GM21528 (cell line): ENCODE results near the gene RBMS3.
"Not testable (repeated sequence)": the region's sequence is repeated elsewhere in the genome, so short reads cannot be mapped to it uniquely, and the experiment has no call there.

Experiments used
- ATAC-seq: cut with Tn5 transposase; IDR thresholded peaks from one replicate; pipeline ENCODE4 v1.9.1; 2021; ENCODE audit warnings: mild to moderate bottlenecking, moderate library complexity; ENCODE audit not compliant: unreplicated experiment, low FRiP score

RBMS3 gene

DNA sequence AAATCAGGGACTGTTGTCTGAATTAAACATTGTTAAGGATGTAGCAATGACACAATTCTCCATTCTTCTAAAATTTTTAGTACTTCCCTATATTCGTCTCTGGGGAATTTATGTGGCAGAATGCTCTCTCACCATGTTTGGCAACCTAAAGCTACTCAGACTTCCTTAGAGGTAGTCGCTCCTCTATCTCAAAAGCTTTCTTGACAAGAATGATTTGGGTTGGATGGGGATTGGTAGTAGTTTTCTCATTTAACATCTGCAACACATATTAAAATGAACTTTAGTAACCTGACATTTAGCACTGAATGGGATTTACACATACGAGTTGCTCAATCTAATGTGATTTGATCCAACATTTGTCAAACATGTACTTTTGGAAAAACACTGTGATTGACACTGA, 233.3 kb downstream of the RBMS3 start:
- no peak for ATAC-seq

GRCh38 chr3:29514912-29515311, 234.0 kb downstream of the RBMS3 start:
- ATAC-seq: no peak

DNA sequence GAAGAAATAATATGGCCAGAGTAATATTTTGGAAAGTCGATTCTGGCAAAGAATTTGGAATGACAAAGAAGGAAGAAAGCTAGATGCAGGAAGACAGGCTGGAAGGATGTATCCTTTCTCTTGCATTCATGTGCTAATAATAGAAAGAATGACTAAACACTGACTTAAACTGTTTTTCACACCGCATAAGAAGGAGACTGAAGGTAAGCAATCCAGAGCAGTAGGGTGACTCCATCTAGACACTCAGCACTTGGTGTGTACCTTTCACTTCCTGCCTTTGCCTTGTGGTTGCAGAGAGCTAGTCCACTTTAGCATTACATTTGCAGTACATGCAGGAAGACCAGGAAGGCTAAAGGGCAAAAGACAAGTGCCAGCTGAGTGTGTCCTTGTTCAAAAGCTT, 234.6 kb downstream of the RBMS3 start:
- ATAC-seq: no peak

DNA sequence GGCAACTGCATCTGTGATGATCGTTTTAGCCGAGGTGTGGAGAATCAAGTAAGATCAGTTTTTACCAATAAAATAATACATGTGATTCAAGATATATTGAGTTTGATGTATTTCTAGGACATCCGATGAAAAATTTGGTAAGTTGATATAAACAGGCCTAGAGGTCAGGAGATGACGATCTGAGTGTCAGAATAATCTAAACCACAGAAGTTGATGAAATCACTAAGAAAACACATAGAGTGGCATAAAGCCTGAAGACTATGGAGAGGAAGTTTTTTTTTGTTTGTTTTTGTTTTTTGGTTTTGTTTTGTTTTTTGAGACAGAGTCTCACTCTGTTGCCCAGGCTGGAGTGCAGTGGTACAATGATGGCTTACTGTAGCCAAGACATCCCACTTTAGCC, 235.3 kb downstream of the RBMS3 start:
- ATAC-seq: no peak

- no peak for ATAC-seq
Observed at GRCh38 chr3:29520764-29521163, 239.9 kb downstream of the RBMS3 start.

GRCh38 chr3:29521293-29521692, 240.4 kb downstream of the RBMS3 start:
- no peak for ATAC-seq

DNA sequence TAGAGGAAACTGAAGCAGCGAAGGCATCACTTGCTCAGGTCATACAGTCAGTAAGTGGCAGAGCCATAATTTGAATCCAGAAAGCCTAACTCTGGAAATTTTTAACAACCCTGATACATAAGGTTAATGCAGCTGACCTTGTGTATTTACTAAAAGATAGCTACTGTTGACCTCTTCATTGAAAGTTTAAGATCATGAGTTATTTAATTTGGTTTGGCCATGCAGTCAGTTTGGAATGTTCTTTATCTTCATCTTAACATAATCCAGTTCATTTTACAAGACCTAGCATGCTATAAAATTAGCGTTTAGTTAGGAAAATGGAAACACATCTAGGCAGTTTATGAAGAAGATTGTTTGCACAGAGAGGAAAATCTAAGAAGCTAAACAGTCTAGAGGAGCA, 240.9 kb downstream of the RBMS3 start:
- ATAC-seq: no peak

GRCh38 chr3:29524433-29524832, 243.6 kb downstream of the RBMS3 start:
- not testable (repeated sequence) for ATAC-seq

DNA sequence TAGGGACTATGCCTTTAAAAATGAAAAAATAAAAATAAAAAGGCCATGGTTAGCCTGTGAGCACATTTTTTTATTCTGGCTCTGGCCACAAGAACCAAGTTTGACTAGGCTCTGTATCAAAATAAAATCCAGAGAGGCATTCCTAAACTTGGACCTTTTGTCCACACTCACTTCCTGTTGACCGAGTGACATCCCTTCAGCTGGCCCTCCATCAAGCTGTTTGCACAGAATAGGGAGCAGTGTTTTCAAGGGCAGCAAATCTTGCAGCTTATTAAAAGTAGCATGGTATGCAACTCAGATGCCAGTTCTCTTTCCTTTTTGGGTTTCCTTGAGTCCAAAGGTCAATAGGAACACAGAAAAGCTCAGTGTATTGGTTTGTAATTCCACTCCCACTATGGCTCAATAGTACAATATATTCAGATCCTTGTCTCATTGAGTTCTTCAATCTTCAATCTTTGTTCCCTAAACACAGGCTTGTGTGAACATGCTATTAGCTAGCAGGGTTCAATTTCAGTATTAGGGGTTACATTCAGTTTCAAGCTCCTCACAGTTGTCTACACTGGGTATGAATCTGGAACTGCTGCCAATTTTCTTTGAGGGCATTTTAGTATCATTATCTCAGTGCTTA, 244.5 kb downstream of the RBMS3 start:
- ATAC-seq: no peak

DNA sequence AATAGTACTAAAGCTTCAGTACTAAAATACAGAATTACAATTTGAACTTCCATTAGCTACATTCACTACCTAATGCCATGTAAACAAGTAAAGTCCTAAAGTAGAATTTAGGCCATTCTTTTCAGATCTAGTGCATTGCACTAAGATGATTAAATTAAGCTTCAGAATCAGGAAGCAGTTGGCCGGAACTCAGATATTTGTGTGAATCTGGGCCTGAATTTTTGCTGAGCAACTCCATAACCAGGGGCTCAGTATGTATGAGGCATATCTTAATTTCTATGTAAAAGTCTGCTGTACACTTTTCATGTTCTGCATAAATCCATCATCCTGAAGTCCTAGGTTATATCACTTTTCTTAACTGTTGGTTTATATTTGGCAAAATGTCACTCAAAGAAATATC, 246.4 kb downstream of the RBMS3 start:
- ATAC-seq: no peak

DNA sequence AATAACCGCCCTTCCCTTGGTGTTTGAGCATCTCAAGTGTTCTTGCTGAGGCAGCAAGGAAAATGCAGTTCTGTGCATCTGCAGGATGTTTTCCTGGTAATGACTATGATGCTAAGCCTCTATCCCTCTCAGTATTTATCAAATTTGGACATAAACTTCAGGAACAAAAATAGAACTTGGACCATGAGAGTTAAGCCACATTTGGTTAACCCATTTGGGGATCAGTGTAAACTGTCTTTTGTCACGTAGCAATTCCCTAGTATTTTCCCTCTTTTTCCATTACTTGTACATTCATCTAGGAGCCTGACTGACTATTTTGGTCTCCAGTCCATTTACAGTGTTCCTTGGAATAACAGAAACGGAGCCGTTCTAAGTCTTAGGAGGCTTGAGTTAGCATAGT, 250.8 kb downstream of the RBMS3 start:
- ATAC-seq: no peak

DNA sequence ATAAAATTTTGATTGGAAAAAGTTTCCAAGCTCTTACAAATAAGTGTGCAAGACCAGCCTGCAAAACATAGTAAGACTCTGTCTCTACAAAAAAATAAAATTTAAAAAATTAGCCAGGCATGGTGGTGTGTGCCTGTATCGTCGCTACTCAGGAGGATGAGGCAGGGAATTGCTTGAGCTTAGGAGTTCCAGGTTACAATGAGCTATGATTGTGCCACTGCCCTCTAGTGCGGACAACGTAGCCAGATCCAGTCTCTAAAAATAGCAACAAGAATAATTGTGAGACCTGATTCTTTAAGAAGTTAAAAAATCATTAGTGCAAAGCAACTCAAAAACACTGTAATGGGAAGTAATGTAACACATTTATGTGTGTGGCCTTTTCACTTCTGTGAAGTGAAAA, 251.6 kb downstream of the RBMS3 start:
- no peak for ATAC-seq

- no peak for ATAC-seq
Observed at GRCh38 chr3:29534006-29534405, 253.1 kb downstream of the RBMS3 start.

- no peak for ATAC-seq
Observed at GRCh38 chr3:29536016-29536758, 255.3 kb downstream of the RBMS3 start.

DNA sequence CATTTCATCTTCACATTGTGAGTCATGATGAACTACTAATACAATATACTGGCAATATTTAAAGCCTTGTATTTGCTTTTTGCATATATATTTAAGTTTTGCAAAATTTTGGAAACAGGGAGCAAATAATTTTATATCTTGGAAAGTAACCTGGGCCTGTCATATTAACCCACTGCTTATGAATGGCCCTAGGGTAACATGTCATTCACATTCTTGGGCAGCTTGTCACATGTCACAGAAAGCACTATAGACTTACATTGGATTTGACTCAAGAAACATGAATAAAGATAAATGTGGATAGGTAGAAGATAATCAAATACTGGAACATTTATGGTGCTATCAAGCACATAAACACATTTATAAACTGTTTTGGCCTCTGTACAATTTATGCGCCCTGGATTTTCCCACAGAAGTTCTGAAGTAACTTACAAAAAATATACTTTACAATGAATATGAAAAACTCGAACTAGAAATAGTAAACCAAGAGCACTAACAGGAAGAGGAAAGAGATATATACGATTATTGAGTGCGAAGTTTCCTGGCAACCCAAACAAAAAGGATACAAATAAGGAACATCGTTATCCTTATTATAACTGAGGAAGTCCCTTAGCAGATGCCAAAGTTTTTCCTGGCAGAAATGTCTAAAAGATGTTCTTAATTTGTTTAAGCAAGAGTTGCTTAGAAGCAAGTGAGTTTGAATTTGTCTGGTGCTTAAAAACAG, 257.2 kb downstream of the RBMS3 start:
- ATAC-seq: no peak

GRCh38 chr3:29538610-29538958, 257.7 kb downstream of the RBMS3 start:
- ATAC-seq: no peak

DNA sequence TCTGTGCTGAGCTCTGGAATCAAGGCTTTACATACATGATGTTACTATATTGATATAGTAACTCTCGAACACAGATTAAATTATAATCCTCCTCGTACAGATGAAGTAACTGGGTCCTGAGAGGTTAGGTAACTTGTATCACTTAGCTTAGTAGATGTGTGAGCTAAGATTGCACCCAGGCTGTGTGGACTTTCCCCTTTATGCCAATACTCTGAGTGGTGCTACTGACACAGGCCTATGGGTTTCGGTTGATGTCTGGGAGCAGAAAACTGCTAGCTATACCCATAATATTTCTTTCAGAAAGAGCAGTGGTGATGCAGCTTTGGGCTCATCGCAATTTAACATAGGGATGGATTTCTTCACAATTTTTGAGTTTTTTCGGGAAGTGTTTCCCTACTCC, 259.7 kb downstream of the RBMS3 start:
- ATAC-seq: no peak

GRCh38 chr3:29544701-29545363, 264.0 kb downstream of the RBMS3 start:
- ATAC-seq: no peak

DNA sequence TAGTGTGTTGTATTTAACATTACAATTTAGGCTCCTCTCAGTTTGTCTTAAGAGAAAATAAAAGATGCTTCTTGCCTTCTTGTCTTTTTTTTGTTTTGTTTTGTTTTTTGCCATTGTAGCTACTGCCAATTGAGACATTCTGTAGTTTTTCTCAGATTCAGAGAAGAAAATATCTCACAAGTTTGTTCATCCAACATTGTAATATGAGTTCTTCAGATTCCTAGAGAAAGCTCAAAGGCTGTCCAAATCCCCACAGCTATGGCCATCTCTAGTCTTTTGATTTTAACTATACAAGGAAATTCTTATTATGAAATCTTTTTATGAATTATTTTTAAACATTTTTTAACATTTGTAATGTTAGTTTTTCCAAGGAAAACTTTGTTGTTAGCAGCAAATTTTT, 264.7 kb downstream of the RBMS3 start:
- no peak for ATAC-seq

DNA sequence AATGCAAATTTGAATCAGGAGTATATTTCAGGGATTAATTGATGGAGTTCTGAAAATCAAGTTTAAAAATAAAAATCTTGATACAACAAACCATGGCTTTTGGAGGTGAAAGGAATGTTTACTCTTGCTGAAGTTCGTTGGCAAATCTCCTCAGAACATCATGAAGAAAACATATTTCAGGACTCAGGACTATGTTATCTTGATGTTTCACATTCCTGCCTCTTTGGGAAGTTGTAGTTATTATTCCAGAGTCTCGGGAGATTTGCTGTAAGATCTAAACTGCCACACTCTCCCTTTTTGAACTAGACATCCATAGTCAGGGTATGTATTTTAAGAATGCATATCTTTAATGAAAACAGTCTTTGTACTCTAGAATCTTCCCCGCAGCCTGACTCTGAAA, 271.2 kb downstream of the RBMS3 start:
- no peak for ATAC-seq

GRCh38 chr3:29554566-29554965, 273.7 kb downstream of the RBMS3 start:
- no peak for ATAC-seq
